Measurements from ENCODE around the gene SLC6A17.
A peak's percentile ranks its signal among the peaks of the same experiment; 100 is the strongest.

The SLC6A17 gene

GRCh38 chr1:110174961-110175360, 24.7 kb downstream of the SLC6A17 start:
- no peak for DNase-seq (ENCODE audit: low spot score)

DNA sequence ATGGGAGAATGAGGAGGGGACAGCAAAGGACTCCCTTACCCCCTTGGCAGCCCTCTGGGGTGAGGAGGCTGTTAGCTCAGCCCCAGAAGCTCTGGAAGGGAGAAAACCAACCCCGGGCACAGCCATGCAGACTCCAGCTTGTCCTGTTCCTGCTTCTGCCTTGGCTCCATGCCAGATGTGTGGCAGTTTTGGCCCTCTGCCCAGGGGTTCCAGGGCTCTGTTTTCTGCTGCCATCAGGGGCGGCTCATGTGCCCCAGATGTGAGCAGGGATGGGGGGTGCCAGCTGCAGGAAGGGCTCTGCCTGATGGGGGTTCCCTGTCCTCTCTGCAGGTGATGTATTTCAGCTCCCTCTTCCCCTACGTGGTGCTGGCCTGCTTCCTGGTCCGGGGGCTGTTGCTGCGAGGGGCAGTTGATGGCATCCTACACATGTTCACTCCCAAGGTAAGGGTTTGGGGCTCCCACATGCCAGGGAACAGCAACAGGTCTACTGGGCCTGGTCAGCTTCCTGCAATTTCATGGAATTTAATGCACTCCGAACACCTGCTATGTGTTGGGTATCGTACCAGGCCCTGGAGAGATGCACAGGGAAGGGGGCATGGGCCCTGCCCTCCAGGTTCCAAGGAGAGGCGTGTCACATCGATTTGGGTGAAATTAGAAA, 26.1 kb downstream of the SLC6A17 start:
- DNase-seq (ENCODE audit: low spot score), result no peak

DNA sequence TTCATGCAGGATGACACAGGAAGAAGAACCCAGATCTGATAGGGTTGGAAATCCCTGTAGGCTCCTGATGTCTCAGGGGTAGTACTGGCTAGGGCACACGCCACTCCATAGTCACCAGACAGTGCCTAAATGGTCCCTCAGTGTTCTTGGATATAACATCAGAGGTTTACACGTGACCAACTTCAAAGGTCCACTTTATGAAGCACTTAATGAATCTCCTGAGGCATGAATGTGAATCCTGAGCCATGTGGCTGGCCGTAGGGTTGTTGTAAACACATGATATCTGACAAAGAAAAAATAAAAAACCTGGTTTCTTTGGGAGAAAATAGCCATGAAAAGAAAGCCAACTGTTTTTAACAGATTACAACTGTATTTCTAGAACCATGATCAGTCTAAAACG, 27.5 kb downstream of the SLC6A17 start:
- DNase-seq (ENCODE audit: low spot score), result no peak

DNA sequence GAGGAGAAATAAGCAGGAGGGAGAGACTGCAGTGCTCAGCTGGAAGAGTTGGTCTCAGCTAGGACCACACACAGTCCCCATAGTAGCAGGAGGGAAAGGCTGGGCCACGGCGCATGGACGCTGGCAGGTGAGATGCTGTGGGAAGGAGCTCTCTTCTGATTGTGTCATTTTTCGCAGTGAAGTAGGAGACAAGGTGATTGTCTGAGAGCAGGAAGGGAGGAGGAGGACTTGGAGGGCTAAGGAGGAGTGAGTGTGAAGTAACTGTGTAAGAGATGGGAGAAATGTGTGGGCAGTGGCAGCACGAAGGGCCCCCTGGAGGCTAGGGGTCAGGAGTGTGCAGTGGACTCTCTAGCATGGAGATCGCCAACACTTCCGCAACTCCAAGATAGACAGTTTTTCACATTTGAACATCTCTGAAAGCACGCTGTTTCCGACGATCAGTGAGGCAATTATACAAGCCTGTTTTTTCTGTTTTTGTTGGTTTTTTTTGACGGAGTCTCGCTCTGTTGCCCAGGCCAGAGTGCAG, 33.4 kb downstream of the SLC6A17 start:
- no peak for DNase-seq (ENCODE audit: low spot score)

DNA sequence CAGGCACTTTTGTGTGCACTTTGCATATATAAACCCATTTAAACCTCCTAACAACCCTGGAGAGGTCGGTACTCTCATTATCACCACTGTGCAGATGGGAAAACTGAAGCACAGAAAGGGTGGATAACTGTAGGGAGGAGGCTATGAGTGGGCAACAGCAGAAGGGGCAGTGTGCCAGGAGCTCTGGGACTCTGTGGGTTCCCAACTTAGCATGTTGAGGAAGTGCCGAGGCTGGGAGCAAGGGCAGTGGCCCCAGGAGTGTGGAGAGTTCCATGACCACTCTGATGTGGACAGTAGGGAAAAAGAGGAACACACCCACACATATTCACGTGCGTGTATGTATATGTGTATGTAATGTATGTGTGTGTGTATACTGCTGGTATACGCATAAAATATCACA, 34.2 kb downstream of the SLC6A17 start:
- DNase-seq (ENCODE audit: low spot score), result no peak

- no peak for DNase-seq (ENCODE audit: low spot score)
These were observed 34.9 kb downstream of the SLC6A17 start for GRCh38 chr1:110185181-110185580.

DNA sequence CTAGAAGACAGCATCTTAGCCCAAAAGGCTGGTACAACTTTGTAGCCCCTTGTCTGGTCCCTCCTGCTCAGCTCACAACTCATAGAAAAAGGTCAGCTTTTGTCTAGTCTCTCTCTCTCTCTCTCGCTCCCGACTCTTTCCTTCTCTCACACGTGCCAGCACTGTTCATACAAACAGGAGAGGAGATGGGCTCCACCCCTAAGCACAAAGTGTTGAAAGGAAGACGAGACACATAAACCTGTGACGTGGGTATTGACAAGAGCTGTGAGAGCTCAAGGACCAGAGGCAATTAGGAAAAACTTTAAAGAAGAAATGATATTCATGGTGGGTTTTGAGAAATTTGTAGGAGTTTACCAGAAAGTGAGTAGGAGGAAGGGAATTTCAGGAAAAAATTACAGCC, 36.3 kb downstream of the SLC6A17 start:
- DNase-seq (ENCODE audit: low spot score), result no peak

DNA sequence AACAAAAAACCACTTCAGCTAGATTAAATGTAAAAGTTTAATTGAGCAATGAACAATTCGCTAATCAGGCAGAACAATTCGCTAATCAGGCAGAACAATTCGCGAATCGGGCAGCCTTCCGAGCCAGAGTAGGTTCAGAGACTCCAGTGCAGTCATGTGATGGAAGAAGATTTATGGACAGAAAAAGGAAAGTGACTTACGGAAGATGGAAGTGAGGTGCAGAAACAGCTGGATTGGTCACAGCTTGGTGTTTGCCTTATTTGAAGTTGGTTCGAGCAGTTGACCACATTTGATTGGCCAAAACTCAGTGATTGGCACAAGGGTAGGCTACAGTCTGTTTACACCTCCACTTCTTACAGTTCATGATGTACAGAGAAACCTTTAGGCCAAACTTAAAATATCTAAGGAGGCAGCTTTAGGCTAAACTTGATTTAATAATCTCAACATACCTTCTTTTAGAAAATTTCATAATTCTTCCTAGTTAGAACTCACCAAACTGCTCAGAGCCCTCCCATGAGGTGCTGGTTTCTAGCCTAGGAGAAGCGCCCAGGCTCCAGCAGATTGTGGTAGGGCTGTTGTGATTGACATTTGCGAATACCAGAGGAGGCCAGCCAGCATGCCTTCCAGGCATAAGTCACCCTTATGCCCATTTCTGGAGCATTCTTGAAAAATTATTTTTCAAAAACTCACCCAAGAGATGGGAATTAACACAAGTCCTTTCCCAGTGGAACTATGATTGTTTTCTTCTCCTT, 37.0 kb downstream of the SLC6A17 start:
- DNase-seq (ENCODE audit: low spot score), result no peak

GRCh38 chr1:110188035-110188618, 37.8 kb downstream of the SLC6A17 start:
- no peak for DNase-seq (ENCODE audit: low spot score)

GRCh38 chr1:110189181-110189580, 38.9 kb downstream of the SLC6A17 start:
- no peak for DNase-seq (ENCODE audit: low spot score)

DNA sequence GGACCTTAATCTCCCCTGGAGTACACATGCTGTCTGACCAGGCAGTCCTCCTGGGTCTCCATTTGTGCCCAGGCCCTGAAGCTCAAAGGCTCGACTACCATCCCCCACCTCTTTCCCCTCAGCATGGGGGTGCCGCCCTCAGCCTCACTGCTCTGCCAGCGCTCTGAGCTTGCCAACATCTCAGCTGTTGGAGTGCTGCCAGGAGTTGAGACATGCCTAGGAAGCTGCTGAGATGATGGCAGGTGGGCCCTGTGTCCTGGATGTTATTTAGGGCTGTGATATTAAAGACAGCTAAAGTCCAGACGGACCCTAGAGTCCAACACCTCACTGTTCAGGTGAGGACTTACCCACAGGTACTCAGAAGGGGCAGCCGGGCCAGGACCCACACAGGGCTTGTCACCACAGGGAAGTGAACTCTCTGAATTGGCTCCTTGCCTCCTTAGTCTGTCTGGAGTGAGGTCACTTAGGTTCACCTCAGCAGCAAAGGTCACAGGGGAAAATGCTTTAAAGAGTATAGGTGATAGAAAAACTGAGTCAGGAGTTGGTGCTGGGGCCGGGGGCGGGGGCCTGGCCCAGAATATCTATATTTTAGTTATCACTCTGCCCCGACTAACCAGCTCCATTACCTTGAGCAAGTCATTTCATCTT, 40.1 kb downstream of the SLC6A17 start:
- no peak for DNase-seq (ENCODE audit: low spot score)

DNA sequence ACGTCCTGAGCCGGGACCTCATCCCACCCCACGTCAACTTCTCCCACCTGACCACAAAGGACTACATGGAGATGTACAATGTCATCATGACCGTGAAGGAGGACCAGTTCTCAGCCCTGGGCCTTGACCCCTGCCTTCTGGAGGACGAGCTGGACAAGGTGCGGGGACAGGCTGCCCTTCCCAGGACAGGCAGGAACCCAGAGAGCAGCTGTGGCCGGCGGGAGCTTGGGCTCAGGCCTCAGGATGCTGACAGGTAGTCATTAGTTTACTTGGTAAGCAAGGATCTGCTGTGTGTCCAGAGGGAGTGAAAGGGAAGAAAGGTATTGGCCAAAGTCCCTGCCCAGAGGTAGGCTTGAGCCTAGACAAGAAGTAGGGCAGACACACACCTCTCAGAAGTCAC, 42.2 kb downstream of the SLC6A17 start:
- no peak for DNase-seq (ENCODE audit: low spot score)

- no peak for DNase-seq (ENCODE audit: low spot score)
These were observed 44.9 kb downstream of the SLC6A17 start for GRCh38 chr1:110195196-110195595.

DNA sequence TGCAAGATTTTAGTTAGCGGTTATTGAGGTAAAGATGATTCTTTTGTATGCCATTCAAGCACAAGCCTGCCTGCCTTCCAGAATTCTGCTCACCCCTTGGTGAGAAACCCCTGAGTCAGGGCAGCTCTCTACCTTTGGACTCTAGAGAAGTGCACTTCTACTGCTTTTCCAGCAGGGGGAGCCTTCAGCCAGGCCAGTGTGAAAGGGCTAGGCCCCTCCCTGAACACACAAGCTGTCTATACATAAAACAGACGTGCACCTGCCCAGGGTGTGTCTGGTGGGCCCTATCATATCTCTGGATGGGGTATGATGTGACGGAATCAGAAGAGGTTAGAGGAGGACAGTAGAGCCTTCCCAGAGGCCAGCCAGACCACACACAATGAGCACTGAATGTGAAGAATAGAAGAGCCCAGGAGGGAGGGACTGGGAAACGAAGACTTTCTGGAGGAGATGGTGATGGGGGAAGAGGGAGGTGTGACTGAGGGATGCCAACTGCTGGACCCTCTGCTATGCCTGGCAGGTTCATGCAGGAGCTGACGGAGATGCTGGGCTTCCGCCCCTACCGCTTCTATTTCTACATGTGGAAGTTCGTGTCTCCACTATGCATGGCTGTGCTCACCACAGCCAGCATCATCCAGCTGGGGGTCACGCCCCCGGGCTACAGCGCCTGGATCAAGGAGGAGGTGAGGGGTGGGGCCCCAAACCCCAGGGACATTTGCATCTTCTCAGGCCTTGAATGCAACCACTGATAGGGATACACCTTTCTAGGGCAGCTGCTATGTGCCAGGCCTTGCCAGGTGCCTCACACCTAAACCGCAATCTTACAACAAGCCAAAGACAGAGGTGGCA, 46.8 kb downstream of the SLC6A17 start:
- peak; percentile 72 for DNase-seq (ENCODE audit: low spot score)

GRCh38 chr1:110197905-110198629, 47.8 kb downstream of the SLC6A17 start:
- no peak for DNase-seq (ENCODE audit: low spot score)

DNA sequence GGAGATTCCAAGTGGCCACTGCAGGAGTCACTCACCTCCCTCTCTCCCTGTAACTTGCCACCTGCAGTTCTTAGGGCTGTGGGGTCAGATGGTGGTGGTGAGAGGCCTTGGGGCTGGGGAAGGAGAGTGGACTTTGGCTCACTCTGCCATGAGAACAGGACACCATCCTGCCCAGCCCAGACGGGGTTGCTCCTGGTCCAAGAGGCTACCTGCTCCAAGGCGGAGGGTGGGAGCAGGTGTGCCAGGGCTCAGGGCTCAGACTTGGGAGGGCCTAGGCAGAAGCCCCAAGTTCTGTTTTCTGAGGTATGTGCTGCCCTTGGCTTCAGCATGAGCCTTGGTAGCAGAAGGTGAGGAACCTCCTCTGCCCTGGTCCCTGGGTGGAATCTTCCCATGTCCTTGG, 48.5 kb downstream of the SLC6A17 start:
- DNase-seq (ENCODE audit: low spot score), result no peak

DNA sequence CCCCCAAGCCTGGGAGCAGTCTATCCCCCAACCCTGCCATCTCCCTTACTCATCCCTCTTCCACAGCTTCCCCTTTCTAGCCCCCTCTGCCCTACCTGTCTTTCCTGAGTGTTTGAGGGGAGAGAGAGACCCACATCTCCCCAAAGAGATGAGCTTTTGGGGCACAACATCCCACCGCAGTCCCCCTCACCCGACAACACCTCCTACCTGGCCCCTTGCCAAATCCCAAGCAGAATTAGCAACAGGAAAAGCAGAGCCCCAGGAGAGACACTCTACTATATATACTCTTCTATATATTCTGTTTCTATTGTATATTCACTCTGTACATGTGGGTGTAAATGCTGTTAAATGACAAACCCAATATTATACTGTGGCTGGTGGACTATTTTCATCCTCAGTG, 49.9 kb downstream of the SLC6A17 start:
- no peak for DNase-seq (ENCODE audit: low spot score)

- no peak for DNase-seq (ENCODE audit: low spot score)
These were observed 50.4 kb downstream of the SLC6A17 start for GRCh38 chr1:110200666-110201065.

DNA sequence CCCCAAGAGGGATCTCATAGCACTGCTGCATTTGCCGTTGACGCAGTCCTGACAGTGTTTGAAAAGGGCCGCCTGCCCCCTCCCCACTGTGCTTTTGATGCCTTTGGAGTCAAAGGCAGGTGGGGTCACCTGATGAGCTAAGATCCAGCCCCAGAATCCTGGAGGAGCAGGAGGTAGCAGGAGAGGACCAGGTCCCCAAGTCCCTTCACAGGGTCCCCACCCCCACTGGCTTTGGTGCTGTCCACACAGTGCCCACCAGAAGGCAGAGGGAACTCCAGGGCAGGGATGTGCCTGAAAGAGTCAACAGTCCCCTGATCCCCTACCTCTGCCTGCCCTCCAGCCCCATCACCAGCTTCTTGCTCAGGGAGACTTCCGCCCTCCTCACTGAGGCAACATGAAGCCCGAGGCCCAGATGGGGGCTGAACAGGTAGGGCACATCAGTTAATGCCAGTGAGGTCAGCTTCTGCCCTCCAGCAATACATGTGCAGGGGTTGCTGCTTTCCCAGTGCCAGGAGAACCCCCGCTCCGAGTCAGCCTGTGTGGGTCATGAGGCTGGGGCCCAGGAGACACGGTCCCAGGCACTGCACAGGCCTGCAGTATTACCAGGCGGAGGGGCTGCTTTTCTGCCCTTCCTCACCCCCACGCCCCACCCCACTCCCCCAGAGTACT, 51.0 kb downstream of the SLC6A17 start:
- no peak for DNase-seq (ENCODE audit: low spot score)

- DNase-seq (ENCODE audit: low spot score), result peak; percentile 83
These were observed 52.8 kb downstream of the SLC6A17 start for GRCh38 chr1:110203021-110203661.

All from CD4-positive, alpha-beta T cell treated with Interleukin-2 at 100 ng/mL for 4 hours (primary cell).